ENCODE measurements around the gene SMIM10L2A.
"Not testable (repeated sequence)": the region's sequence is repeated elsewhere in the genome, so short reads cannot be mapped to it uniquely, and the experiment has no call there.

Gene SMIM10L2A

GRCh38 chrX:135422810-135423168 is 1.0 kb downstream of the SMIM10L2A start:
- in situ Hi-C loops (cut with HindIII; ENCODE audit: low sequenced_read_pairs): not testable (repeated sequence)

- in situ Hi-C loops (cut with HindIII; ENCODE audit: low sequenced_read_pairs): not testable (repeated sequence)
Observed at GRCh38 chrX:135423173-135423864, 1.6 kb downstream of the SMIM10L2A start.

- in situ Hi-C loops (cut with HindIII; ENCODE audit: low sequenced_read_pairs): no loop called here
Observed at GRCh38 chrX:135424469-135424868, 2.7 kb downstream of the SMIM10L2A start.

GRCh38 chrX:135425026-135425965 is 3.6 kb downstream of the SMIM10L2A start:
- in situ Hi-C loops (cut with HindIII; ENCODE audit: low sequenced_read_pairs): no loop called here

- in situ Hi-C loops (cut with HindIII; ENCODE audit: low sequenced_read_pairs): no loop called here
Observed at GRCh38 chrX:135429429-135429828, 7.7 kb downstream of the SMIM10L2A start.

- in situ Hi-C loops (cut with HindIII; ENCODE audit: low sequenced_read_pairs): no loop called here
Observed at GRCh38 chrX:135431886-135432285, 10.1 kb downstream of the SMIM10L2A start.

GRCh38 chrX:135432453-135432852 is 10.7 kb downstream of the SMIM10L2A start:
- in situ Hi-C loops (cut with HindIII; ENCODE audit: low sequenced_read_pairs): no loop called here

GRCh38 chrX:135432881-135433521 is 11.3 kb downstream of the SMIM10L2A start:
- in situ Hi-C loops (cut with HindIII; ENCODE audit: low sequenced_read_pairs): no loop called here

GRCh38 chrX:135433531-135434257 is 11.9 kb downstream of the SMIM10L2A start:
- in situ Hi-C loops (cut with HindIII; ENCODE audit: low sequenced_read_pairs): no loop called here

GRCh38 chrX:135434258-135435138 is 12.8 kb downstream of the SMIM10L2A start:
- in situ Hi-C loops (cut with HindIII; ENCODE audit: low sequenced_read_pairs): no loop called here

GRCh38 chrX:135435139-135435922 is 13.6 kb downstream of the SMIM10L2A start:
- in situ Hi-C loops (cut with HindIII; ENCODE audit: low sequenced_read_pairs): no loop called here

GRCh38 chrX:135435933-135436332 is 14.2 kb downstream of the SMIM10L2A start:
- in situ Hi-C loops (cut with HindIII; ENCODE audit: low sequenced_read_pairs): no loop called here

- in situ Hi-C loops (cut with HindIII; ENCODE audit: low sequenced_read_pairs): no loop called here
Observed at GRCh38 chrX:135436456-135436855, 14.7 kb downstream of the SMIM10L2A start.

- in situ Hi-C loops (cut with HindIII; ENCODE audit: low sequenced_read_pairs): no loop called here
Observed at GRCh38 chrX:135436966-135437866, 15.5 kb downstream of the SMIM10L2A start.

GRCh38 chrX:135437867-135438733 is 16.4 kb downstream of the SMIM10L2A start:
- in situ Hi-C loops (cut with HindIII; ENCODE audit: low sequenced_read_pairs): no loop called here

- in situ Hi-C loops (cut with HindIII; ENCODE audit: low sequenced_read_pairs): no loop called here
Observed at GRCh38 chrX:135438734-135439043, 16.9 kb downstream of the SMIM10L2A start.

All from DLD1 (cell line).